GM06990 (cell line): ENCODE data around the gene TSTD2.

Source experiments
- DNase-seq: peaks from one replicate; pipeline ENCODE4 v3.0.0-alpha.2; 2011; ENCODE audit not compliant: insufficient read length; ENCODE audit errors: extremely low read depth
- H3K27me3 ChIP-seq: replicated peaks from 2 replicates; pipeline ENCODE4 v1.6.0; 2011; ENCODE audit warnings: low read length; ENCODE audit not compliant: control insufficient read depth, insufficient read depth
- H3K36me3 ChIP-seq: 2 replicates; pipeline ENCODE4 v1.5.1; 2011; ENCODE audit warnings: low read length; ENCODE audit not compliant: control insufficient read depth, insufficient read depth
- H3K4me3 ChIP-seq: replicated peaks from 2 replicates; pipeline ENCODE4 v1.5.1; 2011; ENCODE audit warnings: low read depth, mild to moderate bottlenecking, control low read depth, low read length
- CTCF ChIP-seq: IDR thresholded peaks from 2 replicates; pipeline ENCODE4 v1.5.1; 2011; ENCODE audit warnings: low read length, control low read depth, mild to moderate bottlenecking, inconsistent platforms; ENCODE audit not compliant: insufficient read depth, poor library complexity, severe bottlenecking

TSTD2 gene

DNA sequence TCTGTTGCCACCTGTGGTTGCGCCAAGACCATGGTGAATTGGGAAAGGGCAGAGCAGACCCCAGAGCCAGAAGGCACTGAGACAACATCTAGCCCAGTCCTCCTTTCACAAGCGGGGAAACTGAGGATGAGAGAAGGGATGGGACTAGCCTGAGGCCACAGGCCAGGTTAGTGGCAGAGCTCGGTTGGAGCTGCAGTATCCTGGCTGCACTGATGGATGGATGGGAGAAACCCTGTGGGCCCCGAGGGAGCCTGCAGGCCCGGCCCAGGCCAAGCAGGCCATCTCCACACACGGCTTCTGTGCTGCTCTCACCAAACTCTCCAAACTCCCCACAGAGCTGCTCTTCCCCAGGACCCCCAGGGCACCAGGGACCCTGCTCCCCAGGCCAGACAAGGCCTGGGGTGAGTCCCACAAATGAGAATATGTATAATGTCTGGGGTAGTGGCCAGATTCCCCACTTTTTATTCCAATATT, 60.2 kb downstream of the TSTD2 start:
- no peak for TF ChIP-seq CTCF
- Histone ChIP-seq H3K27me3 (no peaks in the 10 kb centered on the region), H3K36me3 (peaks cover 16% of the 10 kb centered on the region), H3K4me3 (no peak overlapping the region)
- DNase-seq: no peak

DNA sequence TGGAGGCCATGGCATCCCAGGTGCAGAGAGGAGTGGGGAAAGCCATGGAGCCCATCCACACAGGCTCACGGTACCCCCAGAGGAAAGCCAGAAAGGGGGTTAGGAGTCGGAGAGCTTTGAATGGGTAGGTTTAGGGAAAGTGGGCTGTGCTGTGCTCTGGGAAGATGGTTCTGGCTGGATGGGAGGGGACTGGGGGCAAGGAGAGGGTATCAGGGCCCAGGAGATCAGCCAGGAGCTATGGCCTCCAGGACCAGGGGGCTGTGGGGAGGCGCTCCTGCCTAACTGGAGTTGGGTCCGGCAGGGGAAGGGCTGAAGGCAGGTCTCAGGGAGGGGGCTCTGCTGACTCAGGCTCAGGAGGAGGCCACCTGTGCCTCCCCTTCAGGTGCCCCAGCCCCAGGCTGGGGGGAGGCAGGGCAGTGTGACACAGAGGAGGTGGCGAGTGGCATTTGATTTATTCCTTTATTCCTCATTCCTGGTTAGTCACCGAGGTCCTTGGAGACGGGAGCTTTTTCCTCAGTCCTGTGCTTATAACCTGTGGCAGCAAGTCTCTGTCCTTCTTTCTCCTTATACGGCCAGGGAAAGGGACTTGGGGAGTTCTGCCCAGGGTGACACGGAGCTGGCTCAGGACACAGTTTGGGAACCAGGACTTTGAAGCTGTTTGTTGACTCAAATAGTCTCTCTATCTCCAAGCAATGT, 60.8 kb downstream of the TSTD2 start:
- no peak for DNase-seq
- TF ChIP-seq CTCF: no peak
- no peak overlapping the region for H3K4me3 ChIP-seq
- H3K36me3 ChIP-seq: peaks cover 16% of the 10 kb centered on the region
- no peaks in the 10 kb centered on the region for H3K27me3 ChIP-seq

DNA sequence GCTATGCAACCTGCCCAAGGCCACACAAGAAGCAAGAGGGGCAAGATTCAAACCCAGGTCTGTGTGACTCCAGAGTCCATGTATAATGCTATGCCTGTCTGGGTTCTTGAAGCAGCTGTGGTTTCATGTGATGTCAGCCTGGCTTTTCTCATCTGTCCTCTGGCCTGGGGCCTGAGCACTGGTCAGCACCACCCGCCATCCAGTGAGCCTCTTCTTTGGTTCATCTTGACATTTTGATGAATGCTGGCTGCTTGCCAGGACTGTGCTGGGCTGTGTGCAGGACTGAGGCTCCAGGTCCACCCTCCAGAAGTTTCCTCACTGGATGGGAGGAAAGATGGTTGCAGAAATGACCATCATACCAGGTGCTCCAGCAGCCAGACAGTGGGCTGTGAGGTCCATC, 61.5 kb downstream of the TSTD2 start:
- Histone ChIP-seq H3K27me3 (no peaks in the 10 kb centered on the region), H3K36me3 (peaks cover 18% of the 10 kb centered on the region), H3K4me3 (no peak overlapping the region)
- TF ChIP-seq CTCF: no peak
- no peak for DNase-seq

DNA sequence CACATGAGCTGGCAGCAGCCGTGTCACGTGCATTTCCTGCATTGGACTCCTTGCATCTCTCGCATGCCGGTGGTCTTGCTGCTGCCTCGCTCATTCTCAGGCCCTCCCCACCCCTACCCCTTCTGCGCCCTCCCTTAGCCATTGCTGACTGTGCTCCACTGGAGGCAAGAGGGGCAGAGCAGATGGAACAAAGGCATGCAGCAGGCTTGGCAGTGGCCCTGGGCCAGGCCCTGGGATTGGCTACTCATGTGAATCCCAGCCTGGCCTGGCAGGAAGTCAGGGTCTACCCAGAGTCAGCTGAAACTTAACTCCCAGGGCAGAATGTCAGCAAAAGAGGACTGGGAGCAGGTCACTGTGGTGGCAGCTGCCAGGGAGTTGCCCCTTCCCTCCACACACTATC, 62.3 kb downstream of the TSTD2 start:
- Histone ChIP-seq H3K27me3 (no peaks in the 10 kb centered on the region), H3K4me3 (no peak overlapping the region), H3K36me3 (peaks cover 18% of the 10 kb centered on the region)
- TF ChIP-seq CTCF: no peak
- DNase-seq: no peak

DNA sequence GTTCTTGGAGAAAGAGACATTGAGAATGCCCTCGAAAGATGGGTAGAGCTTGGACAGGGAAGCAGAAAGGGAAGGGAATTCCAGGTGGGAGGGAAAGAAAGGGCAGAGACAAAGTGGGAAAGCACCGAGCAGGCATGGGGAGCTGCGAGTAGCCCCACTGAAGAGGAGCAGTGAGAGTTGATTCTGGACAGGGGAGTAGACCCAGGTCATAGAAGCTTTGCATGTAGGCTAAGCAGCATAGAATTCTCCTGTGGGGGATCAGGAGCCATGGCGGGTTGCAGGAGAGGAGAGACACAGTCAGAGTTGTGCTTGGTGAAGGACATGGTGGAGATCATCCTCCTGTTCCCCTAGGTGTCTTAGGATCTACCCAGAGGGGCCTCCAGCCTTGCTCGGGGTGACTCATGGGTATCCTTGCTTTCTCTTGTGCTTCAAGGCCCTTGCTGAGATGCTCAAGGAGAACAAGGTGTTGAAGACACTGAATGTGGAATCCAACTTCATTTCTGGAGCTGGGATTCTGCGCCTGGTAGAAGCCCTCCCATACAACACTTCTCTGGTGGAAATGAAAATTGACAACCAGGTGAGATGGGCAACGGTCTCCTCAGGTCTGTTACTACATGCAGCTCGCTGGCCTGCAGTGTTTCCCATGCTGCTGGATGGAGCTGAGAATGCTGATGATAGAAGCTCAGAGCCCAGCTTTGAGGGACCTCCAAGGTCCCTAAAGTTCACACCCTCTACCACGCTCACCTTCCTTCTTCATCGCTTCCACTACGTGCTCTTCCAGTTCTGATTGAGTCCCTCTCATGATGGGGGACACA, 64.5 kb downstream of the TSTD2 start:
- Histone ChIP-seq H3K4me3 (no peak overlapping the region), H3K27me3 (no peaks in the 10 kb centered on the region), H3K36me3 (peaks cover 26% of the 10 kb centered on the region)
- DNase-seq: no peak
- no peak for TF ChIP-seq CTCF

DNA sequence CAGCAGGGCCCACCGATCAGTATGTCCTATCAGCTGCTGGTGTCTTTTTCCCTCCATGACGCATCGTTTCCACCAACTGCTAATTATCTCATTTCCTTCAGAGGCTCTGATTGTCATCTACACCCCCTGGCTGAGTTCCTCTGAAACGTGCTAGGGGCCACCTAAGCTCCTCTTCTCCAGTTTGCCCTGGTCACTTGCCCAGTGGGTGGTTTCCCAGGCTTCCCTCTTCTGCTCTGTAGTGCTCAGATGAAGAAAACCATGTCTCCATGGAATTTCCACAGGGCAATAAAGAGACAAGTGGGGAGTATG, 65.3 kb downstream of the TSTD2 start:
- no peak for TF ChIP-seq CTCF
- H3K36me3 ChIP-seq: peaks cover 25% of the 10 kb centered on the region
- no peak overlapping the region for H3K4me3 ChIP-seq
- no peaks in the 10 kb centered on the region for H3K27me3 ChIP-seq
- DNase-seq: no peak
